A673 (cell line): Measurements from ENCODE around the gene BICD2.

Source experiments
- EZH2 ChIP-seq: fragments of 200-600 bp; sonication (generic); IDR thresholded peaks from 2 replicates; pipeline ENCODE4 v1.6.1; 2017; ENCODE audit warnings: borderline replicate concordance, low read depth, mild to moderate bottlenecking, mixed read lengths, antibody characterized with exemption, low read length; ENCODE audit not compliant: poor library complexity, severe bottlenecking
- TF ChIP-seq, protein P1 (sequence below): fragments of 300-800, 200-600 bp; sonication (generic); conservative IDR thresholded peaks from 2 replicates; pipeline ENCODE4 v1.5.1; 2017; ENCODE audit warnings: low read depth, mild to moderate bottlenecking, antibody characterized with exemption, low read length, moderate library complexity, mixed read lengths

DNA sequence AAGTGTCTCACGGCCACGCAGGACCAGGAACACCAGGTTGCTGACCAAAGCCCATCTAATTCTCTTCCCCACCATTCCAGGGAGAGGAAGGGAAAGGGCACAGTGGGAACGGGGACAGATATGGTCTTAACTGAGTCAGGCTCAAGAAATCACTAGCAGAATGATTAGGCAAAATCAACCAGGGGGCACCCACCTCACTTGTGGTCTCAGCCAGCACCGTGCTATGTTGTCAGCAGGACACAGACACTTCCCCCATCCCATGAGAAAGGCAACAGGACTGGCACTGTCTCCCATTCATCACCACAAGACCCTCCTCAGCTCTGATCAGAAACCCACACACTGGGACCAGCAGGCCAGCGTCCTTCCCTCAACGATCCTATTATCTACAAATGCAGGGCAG is 2.9 kb downstream of the BICD2 start:
- no peak for TF ChIP-seq EZH2
- TF ChIP-seq, protein P1, sequence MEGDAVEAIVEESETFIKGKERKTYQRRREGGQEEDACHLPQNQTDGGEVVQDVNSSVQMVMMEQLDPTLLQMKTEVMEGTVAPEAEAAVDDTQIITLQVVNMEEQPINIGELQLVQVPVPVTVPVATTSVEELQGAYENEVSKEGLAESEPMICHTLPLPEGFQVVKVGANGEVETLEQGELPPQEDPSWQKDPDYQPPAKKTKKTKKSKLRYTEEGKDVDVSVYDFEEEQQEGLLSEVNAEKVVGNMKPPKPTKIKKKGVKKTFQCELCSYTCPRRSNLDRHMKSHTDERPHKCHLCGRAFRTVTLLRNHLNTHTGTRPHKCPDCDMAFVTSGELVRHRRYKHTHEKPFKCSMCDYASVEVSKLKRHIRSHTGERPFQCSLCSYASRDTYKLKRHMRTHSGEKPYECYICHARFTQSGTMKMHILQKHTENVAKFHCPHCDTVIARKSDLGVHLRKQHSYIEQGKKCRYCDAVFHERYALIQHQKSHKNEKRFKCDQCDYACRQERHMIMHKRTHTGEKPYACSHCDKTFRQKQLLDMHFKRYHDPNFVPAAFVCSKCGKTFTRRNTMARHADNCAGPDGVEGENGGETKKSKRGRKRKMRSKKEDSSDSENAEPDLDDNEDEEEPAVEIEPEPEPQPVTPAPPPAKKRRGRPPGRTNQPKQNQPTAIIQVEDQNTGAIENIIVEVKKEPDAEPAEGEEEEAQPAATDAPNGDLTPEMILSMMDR = no peak
